ENCODE results near the gene P3H4. TPM values are rescaled to one million over a fixed set of nuclear protein-coding genes. Genes with fewer than 3 reads are reported as not detected.

P3H4 gene
- total RNA-seq, 1 donor from 2014 or later = 50.5 TPM

DNA sequence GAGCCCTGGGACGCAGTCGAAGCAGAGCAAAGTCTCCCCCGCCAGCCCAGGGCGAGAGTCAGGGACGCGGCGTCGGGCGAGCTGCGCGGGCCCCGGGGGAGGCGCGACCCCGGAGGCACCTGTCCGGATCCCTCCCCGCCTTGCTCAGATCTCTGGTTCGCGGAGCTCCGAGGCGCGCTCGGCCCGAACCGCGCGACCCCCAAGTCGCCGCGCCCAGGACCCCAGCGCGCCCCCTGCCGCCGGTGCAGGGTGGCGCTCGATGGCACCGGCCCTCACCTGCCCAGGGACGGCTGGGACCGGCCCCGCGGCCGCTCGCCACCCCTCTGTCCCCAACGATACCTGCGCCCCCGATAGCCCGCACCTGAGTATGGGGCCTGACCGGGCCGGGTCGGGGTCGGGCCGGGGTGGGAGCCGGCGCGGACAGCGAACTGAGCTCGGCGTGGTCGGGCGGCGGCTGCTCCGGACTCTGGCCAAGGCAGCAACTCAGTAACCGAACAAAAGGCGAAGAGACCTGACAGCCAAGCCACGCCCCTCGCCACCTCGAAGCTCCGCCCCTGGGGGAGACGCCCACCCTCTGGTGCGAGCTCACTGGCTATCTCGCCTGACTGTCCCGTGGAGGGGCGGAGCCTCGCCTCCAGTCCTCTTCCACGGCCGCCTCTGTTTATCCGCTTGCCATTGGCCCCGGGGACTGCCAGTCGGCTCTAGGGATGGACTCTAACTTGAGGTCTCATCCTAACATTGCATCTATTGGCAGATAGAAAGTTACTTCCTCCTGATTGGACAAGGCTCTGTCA lies 25.3 kb downstream of the P3H4 start, which contains the start of gene JUP:
JUP (minus strand) TSS at position 485 of the 794 bp plus-strand sequence. CDS start 14,857 bp downstream, outside the sequence.
- peak within 1 kb of the TSS; percentile 98 for H3K27ac Mint-ChIP-seq

GRCh38 chr17:41785859-41786226 lies 25.9 kb downstream of the P3H4 start:
- no peak for DNase-seq (ENCODE audit: extremely low spot score, unreplicated experiment)
- H3K36me3 Mint-ChIP-seq = no peaks in the 10 kb centered on the region
- H3K4me3 Mint-ChIP-seq = peak overlapping the region; percentile 96
- peaks cover 30% of the 10 kb centered on the region for H3K4me1 Mint-ChIP-seq (ENCODE audit: unreplicated experiment)
- TF ChIP-seq CTCF (conservative IDR thresholded peaks at IDR 0.05) = no peak
- no peaks in the 10 kb centered on the region for H3K9me3 Mint-ChIP-seq
- no peaks in the 10 kb centered on the region for H3K27me3 Mint-ChIP-seq
- peak overlapping the region; percentile 98 for H3K27ac Mint-ChIP-seq

More for the DNA sequence above, 25.3 kb downstream of the P3H4 start, which contains the start of gene JUP:
- Mint-ChIP-seq H3K4me1 (ENCODE audit: unreplicated experiment) (peaks cover 27% of the 10 kb centered on the region), H3K4me3 (peak within 1 kb of the TSS; percentile 96), H3K27me3 (no peaks in the 10 kb centered on the region), H3K9me3 (no peaks in the 10 kb centered on the region), H3K36me3 (no peaks in the 10 kb centered on the region)
- peak; percentile 92 for TF ChIP-seq CTCF (conservative IDR thresholded peaks at IDR 0.05)
- DNase-seq (ENCODE audit: extremely low spot score, unreplicated experiment) = peak; percentile 100

GRCh38 chr17:41785091-41785858 lies 26.5 kb downstream of the P3H4 start:
- Mint-ChIP-seq H3K4me3 (peak overlapping the region; percentile 96), H3K27me3 (no peaks in the 10 kb centered on the region), H3K27ac (peak overlapping the region; percentile 98), H3K9me3 (no peaks in the 10 kb centered on the region), H3K4me1 (ENCODE audit: unreplicated experiment) (peaks cover 30% of the 10 kb centered on the region), H3K36me3 (no peaks in the 10 kb centered on the region)
- DNase-seq (ENCODE audit: extremely low spot score, unreplicated experiment) = no peak
- no peak for TF ChIP-seq CTCF (conservative IDR thresholded peaks at IDR 0.05)

DNA sequence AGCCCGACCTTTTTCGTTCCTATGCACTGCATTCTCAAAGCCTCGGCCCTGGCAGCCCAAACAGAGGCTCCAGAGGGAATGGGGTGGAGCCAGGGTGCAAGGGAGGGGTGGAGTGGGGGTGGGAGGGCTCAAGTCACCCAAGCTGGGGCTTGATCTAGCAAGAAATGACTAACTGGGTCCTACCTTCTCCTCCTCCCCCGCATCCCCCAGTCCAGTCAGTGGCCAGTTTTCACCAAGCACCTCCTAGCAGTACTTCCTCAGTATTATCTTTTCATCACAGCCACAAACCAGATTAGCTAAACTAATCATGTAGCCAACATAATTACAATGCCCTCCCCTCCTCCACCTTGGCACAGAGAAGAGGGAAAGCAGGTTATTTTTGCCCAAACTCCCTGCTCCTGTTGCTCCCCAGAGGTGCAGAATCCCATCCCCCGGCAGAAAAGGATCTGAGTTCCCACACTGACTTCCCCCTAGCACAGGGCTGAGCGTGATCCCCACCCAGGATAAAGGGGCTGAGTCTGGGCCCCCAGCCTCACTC lies 27.5 kb downstream of the P3H4 start:
- Mint-ChIP-seq H3K4me1 (ENCODE audit: unreplicated experiment) (peaks cover 26% of the 10 kb centered on the region), H3K27ac (peak overlapping the region; percentile 98), H3K36me3 (no peaks in the 10 kb centered on the region), H3K27me3 (no peaks in the 10 kb centered on the region), H3K4me3 (peak overlapping the region; percentile 96), H3K9me3 (no peaks in the 10 kb centered on the region)
- no peak for TF ChIP-seq CTCF (conservative IDR thresholded peaks at IDR 0.05)
- DNase-seq (ENCODE audit: extremely low spot score, unreplicated experiment) = no peak

GRCh38 chr17:41782142-41782541 lies 29.6 kb downstream of the P3H4 start:
- Mint-ChIP-seq H3K4me1 (ENCODE audit: unreplicated experiment) (peaks cover 22% of the 10 kb centered on the region), H3K27ac (peak overlapping the region; percentile 86)

More at GRCh38 chr17:41782142-41782541, 29.6 kb downstream of the P3H4 start:
- H3K4me3 Mint-ChIP-seq = peak overlapping the region; percentile 80
- H3K27me3 Mint-ChIP-seq = no peaks in the 10 kb centered on the region
- DNase-seq (ENCODE audit: extremely low spot score, unreplicated experiment) = no peak
- no peaks in the 10 kb centered on the region for H3K36me3 Mint-ChIP-seq
- no peaks in the 10 kb centered on the region for H3K9me3 Mint-ChIP-seq
- no peak for TF ChIP-seq CTCF (conservative IDR thresholded peaks at IDR 0.05)

Measured in type B pancreatic cell (in vitro differentiated cells).